ENCODE results near the gene PLCD4.

DNA sequence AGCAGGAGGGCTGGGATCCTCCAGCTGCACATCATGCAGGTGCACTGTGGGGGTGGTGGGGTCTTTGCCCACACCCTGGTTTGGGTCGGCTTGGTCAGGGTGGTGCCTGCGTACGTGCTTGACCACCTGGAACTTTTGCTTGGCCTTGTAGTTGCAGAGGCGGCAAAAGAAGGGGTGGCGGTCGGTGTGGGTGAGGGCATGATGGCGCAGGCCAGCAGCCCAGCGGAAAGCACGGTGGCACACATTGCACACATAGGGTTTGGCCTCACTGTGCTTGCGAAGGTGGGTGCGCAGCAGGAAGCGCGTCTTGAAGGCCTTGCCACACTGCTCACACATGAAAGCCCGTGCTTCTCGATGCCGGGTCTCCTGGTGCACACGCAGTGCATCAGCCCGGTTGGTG, 30.7 kb downstream of the PLCD4 start:
- TF ChIP-seq, protein P1, sequence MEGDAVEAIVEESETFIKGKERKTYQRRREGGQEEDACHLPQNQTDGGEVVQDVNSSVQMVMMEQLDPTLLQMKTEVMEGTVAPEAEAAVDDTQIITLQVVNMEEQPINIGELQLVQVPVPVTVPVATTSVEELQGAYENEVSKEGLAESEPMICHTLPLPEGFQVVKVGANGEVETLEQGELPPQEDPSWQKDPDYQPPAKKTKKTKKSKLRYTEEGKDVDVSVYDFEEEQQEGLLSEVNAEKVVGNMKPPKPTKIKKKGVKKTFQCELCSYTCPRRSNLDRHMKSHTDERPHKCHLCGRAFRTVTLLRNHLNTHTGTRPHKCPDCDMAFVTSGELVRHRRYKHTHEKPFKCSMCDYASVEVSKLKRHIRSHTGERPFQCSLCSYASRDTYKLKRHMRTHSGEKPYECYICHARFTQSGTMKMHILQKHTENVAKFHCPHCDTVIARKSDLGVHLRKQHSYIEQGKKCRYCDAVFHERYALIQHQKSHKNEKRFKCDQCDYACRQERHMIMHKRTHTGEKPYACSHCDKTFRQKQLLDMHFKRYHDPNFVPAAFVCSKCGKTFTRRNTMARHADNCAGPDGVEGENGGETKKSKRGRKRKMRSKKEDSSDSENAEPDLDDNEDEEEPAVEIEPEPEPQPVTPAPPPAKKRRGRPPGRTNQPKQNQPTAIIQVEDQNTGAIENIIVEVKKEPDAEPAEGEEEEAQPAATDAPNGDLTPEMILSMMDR (IDR thresholded peaks at IDR 0.05) = no peak
- TF ChIP-seq POLR2A (IDR thresholded peaks at IDR 0.05) = no peak
